GM19351 (cell line): ENCODE results near the gene GUCD1.
"Not testable (repeated sequence)": the region's sequence is repeated elsewhere in the genome, so short reads cannot be mapped to it uniquely, and the experiment has no call there.

Experiments
- ATAC-seq: cut with Tn5 transposase; IDR thresholded peaks from one replicate; pipeline ENCODE4 v1.9.1; 2021; ENCODE audit warnings: mild to moderate bottlenecking, moderate library complexity; ENCODE audit not compliant: unreplicated experiment

GUCD1 gene

GRCh38 chr22:24566899-24567511 lies 12.1 kb upstream of the GUCD1 start:
- no peak for ATAC-seq

GRCh38 chr22:24565077-24565476 lies 10.1 kb upstream of the GUCD1 start:
- no peak for ATAC-seq

DNA sequence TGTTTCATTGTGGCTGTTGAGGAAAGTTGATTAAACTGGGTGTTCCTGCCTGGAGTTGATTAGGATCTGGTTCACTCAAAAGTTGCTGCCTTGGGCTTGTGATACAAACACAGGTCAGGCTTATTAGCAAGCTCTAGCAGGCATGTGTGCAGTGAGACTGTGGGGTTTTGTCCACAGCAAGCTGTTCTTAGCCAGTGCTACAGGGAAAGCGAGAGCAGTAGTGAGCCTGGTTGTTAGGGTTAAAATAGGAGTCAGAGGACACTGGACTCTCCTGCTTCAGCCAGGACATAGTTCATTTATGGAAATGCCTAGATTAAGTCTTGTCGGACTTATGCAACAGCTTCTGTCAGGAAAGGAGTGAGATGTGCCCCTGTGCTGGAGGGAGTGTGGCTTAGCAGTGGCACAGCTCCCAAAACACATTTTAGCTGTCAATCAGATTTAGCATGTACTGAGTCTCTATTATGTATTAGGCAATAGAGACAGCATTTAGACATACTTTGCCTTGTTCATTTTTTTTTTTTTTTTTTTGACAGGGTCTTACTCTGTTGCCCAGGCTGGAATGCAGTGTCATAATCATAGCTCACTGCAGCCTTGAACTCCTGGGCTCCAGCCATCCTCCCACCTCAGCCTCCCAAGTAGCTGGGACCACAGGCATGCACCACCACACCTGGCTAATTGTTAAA lies 9.6 kb upstream of the GUCD1 start:
- no peak for ATAC-seq

DNA sequence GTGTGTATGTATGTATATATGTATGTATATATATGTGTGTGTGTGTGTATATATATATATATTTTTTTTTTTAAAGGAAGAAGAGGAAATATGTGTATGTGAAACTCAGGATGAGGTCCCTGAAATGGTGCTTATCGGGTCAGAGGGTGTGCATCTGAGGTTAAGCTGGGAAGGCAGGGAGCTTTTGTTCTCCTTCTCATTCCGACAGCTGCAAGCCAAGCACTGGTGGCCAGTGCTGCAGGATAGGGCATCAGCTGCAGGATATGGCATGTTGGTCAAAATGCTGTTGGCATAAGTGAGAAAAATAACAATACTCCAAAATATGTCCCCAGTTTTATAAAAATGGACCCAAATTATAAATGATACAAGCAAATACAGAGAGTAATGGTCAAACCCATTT lies 8.3 kb upstream of the GUCD1 start:
- ATAC-seq, result no peak

DNA sequence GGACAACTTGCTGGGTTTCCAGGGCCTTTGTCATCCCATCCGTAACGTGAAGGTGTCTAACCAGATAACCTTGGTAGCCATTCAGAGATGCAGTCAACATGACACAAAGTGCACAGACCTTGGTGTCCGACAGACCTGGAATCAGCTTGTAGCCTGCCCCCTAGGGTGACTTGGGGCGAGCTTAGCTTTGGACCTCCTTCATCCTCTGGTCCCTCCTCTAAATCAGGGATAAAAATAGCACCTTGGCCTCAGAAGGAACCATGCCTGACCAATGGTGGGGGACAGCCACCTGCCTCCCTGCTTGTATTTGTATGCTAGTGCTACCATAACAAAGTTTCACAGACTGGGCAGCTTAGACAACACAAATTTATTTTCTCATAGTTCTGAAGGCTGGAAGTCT lies 4.5 kb upstream of the GUCD1 start:
- no peak for ATAC-seq

DNA sequence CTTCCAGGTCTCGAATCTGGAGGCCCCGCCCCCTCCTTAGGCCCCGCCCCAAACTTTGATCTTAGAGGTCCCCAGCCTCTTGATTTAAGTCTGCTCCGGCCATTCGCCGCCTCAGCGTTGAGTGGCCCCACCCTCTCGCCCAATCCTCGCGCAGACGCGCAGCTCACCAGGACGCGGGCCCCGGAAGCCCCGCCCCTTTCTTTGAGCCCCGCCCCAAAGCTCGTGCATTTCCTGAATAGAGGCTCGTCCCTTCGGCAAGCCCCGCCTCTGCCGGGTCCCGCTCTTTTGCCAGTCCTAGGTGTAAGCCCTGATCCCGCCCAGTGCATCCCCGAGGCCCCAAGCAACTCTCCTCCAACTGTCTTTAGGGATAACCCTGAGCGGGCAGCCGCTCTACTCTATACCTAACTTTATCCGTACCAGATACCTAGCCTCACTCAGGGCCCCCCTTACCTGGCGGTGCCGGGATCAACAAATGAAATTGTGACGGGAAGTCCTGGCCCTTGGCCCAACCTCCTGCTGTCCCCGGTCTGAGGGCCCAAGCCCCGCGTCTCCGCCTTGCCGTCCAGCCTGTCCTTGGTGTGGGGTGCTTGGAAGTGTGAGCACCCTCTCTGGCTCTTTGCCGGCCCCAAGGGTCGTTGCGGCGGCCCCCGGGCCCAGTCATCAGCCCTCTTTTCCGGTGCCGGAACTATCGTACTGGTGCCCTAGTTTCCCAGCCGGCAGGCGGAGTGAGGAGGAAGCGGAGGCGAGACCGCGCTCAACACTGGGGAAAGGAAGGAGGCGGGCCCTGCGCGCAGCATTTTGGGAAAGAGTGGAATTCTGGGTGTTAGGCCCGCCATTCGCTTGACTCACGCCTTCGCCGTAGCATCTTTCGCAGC lies 464 bp upstream of the GUCD1 start, which contains the start of gene SNRPD3:
Gene SNRPD3 (plus strand): TSS at position 835 of the 875 bp plus-strand sequence. CDS start 1,676 bp downstream, outside the sequence.
- peak; percentile 73 for ATAC-seq

- no peak for ATAC-seq
These were observed 1.2 kb downstream of the GUCD1 start for GRCh38 chr22:24553597-24554312.

DNA sequence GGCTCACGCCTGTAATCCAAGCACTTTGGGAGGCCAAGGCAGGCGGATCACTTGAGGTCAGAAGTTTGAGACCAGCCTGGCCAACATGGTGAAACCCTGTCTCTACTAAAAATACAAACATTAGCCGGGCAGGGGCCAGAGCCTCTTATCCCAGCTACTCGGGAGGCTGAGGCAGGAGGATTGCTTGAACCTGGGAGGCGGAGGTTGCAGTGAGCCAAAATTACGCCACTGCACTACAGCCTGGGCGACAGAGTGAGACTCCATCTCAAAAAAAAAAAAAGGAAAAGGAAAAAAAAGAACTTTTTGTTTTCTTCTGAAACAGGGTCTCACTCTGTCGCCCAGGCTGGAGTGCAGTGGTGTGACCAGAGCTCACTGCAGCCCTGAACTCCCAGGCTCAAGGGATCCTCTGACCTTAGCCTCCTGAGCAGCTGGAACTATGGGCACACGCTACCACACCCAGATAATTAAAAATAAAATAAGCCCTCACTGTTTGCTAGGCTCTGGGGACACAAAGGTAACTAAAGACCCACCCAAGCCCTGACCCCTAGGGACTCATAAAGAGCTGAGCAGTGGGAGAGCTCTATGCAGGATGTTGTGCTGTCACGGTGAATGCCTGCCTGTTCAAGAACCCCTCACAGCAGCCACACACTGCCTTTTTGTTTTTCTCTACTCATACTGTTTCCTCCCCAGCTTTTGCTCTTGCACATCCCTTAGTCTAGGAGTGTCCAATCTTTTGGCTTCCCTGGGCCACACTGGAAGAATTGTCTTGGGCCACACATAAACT lies 2.2 kb downstream of the GUCD1 start:
- ATAC-seq, result not testable (repeated sequence)

- no peak for ATAC-seq
These were observed 4.0 kb downstream of the GUCD1 start for GRCh38 chr22:24550902-24551435.

GRCh38 chr22:24550028-24550901 lies 4.7 kb downstream of the GUCD1 start:
- ATAC-seq, result no peak

GRCh38 chr22:24548812-24549211 lies 6.1 kb downstream of the GUCD1 start:
- ATAC-seq, result no peak

DNA sequence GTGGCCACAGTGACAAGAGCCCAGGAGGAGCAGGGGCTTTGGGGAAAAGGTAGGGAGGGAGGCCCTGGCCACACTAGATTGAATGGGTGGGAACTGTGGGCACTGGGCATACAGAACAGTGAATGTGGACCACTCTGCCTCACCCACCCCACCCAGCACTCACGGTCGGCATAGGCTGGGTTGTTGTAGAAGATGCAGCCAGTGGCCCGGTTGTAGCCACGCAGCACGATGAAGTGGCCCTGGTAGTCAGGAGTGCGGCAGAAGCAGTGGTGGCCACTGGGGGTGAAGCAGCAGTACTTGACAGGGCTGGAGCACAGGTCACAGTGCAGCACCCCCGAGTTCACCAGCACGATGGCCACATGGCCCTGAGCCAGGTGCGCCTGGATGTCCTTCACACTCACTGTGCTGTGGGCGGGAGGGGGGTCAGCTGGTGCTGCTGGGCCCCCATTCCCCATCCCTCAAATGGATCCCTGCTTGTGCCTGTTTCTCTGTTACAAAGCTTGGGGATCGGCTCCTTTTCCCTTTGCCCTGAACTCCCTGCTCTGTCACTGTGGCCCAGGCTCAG lies 11.2 kb downstream of the GUCD1 start:
- ATAC-seq, result no peak

- ATAC-seq, result no peak
These were observed 11.7 kb downstream of the GUCD1 start for GRCh38 chr22:24543185-24543601.

GRCh38 chr22:24542641-24543040 lies 12.3 kb downstream of the GUCD1 start:
- no peak for ATAC-seq

- ATAC-seq, result no peak
These were observed 13.0 kb downstream of the GUCD1 start for GRCh38 chr22:24541681-24542515.

- no peak for ATAC-seq
These were observed 14.5 kb downstream of the GUCD1 start for GRCh38 chr22:24540470-24540869.

- no peak for ATAC-seq
These were observed 18.8 kb downstream of the GUCD1 start for GRCh38 chr22:24536089-24536488.

GRCh38 chr22:24535348-24535747 lies 19.6 kb downstream of the GUCD1 start:
- ATAC-seq, result no peak
